Measurements from ENCODE around the gene CDR2. TPM values are rescaled to one million over a fixed set of nuclear protein-coding genes. Genes with fewer than 3 reads are reported as not detected.
"Not testable (repeated sequence)": the region's sequence is repeated elsewhere in the genome, so short reads cannot be mapped to it uniquely, and the experiment has no call there.

The CDR2 gene
- total RNA-seq, 4 donors from 2014 or later = 22.7 to 38.4 (median 30.3) TPM

DNA sequence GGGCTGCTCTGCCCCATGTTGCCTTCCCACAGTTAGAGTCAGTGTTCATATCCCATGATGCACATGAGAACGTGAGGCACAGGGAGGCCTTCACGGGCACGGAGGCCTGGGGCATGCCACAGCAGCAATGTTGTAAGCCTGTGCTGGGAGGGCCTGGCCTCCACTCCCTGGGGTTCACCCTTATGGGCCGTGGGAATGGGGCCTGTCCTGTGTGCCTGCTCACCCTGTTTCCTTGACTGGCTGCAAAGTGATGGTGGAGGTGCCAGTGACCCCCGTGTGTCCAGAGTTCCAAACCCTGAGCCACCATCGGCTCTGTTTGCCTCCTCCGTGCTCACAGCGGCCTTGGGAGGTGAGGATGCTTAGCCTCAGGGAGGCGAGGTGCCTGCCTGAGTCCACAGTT lies 67.6 kb downstream of the CDR2 start:
- Histone ChIP-seq H3K4me1 (no peaks in the 10 kb centered on the region), H3K27me3 (no peaks in the 10 kb centered on the region), H3K27ac (no peak overlapping the region), H3K4me3 (no peak overlapping the region), H3K9me3 (no peaks in the 10 kb centered on the region), H3K36me3 (peaks cover 0 to 86% (median 0%) of the 10 kb centered on the region in 3 donors)
- TF ChIP-seq, protein P1, sequence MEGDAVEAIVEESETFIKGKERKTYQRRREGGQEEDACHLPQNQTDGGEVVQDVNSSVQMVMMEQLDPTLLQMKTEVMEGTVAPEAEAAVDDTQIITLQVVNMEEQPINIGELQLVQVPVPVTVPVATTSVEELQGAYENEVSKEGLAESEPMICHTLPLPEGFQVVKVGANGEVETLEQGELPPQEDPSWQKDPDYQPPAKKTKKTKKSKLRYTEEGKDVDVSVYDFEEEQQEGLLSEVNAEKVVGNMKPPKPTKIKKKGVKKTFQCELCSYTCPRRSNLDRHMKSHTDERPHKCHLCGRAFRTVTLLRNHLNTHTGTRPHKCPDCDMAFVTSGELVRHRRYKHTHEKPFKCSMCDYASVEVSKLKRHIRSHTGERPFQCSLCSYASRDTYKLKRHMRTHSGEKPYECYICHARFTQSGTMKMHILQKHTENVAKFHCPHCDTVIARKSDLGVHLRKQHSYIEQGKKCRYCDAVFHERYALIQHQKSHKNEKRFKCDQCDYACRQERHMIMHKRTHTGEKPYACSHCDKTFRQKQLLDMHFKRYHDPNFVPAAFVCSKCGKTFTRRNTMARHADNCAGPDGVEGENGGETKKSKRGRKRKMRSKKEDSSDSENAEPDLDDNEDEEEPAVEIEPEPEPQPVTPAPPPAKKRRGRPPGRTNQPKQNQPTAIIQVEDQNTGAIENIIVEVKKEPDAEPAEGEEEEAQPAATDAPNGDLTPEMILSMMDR (IDR thresholded peaks at IDR 0.05) = no peak
- no peak for TF ChIP-seq POLR2A (IDR thresholded peaks at IDR 0.05)
- no peak for DNase-seq

DNA sequence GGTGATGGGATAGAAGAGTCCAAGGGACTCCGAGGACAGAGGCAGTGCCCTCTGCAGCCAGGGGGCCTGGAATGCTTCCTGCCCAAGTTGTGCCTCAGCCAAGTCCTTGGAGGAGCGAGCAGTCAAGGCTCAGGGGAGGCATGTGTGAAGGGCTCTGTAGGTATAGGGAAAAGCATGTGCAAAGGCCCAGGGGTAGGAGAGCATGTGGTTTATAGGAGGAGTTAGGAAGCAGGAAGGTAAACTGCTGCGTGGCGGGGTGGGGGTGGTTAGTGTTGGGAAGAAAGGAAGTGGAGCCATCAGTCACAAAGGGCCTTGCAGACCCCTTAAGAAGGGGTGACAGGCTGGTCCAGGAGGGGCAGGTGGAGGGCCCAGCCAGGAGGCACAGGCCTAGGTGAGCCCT lies 70.0 kb downstream of the CDR2 start:
- Histone ChIP-seq H3K9me3 (no peaks in the 10 kb centered on the region), H3K4me3 (no peak overlapping the region), H3K27me3 (no peaks in the 10 kb centered on the region), H3K27ac (no peak overlapping the region), H3K4me1 (peaks cover 0 to 8% (median 0%) of the 10 kb centered on the region in 4 donors), H3K36me3 (peaks cover 0 to 63% (median 0%) of the 10 kb centered on the region in 3 donors)
- DNase-seq = no peak
- no peak for TF ChIP-seq POLR2A (IDR thresholded peaks at IDR 0.05)
- TF ChIP-seq, protein P1 (IDR thresholded peaks at IDR 0.05) = no peak

DNA sequence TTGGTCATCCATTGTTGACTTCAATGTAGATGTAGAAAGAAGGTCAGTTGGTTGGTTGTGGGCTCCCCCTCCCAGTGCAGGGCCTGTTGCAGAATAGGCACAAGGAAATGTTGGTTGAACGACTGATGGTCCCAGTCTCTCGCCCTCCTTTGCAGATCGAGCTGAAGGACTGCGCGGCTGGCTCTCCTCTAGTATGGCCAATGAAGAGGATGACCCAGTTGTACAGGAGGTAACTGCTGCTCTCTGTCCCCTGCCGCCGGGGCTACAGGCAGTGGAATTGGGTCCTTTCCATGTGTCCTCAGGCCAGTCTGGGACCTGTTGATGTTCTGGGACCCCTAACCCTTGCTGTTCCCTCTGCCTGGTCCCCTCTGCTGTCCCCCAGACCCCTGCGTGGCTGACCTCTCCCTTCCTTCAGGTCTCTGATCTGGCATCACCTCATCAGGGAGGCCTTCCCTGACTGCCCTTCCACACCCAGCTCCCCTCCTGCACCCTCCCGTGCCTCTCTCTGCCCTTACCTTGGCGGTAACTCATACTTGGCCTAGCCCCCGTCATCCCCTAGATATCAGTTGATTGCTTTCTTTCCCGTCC lies 71.5 kb downstream of the CDR2 start:
- Histone ChIP-seq H3K27ac (no peak overlapping the region), H3K36me3 (peaks cover 0 to 49% (median 0%) of the 10 kb centered on the region in 3 donors), H3K4me3 (no peak overlapping the region), H3K4me1 (peaks cover 0 to 15% (median 0%) of the 10 kb centered on the region in 4 donors), H3K27me3 (no peaks in the 10 kb centered on the region), H3K9me3 (no peaks in the 10 kb centered on the region)
- TF ChIP-seq, protein P1 (IDR thresholded peaks at IDR 0.05) = no peak
- no peak for TF ChIP-seq POLR2A (IDR thresholded peaks at IDR 0.05)
- no peak for DNase-seq

DNA sequence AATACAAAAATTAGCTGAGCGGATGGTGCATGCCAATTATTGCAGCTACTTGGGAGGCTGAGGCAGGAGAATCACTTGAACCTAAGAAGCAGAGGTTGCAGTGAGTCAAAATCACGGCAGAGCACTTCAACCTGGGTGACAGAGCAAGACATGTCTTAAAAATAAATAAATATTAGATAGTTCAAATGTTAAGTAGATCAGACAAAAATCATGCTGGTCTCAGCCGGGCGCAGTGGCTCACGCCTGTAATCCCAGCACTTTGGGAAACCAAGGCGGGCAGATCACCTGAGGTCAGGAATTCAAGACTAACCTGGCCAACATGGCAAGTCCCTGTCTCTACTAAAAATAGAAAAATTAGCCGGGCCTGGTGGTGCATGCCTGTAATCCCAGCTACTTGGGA lies 73.0 kb downstream of the CDR2 start:
- not testable (repeated sequence) for H3K27ac ChIP-seq, H3K4me3 ChIP-seq, H3K9me3 ChIP-seq, DNase-seq, H3K27me3 ChIP-seq
- H3K36me3 ChIP-seq = peaks cover 0 to 34% (median 0%) of the 10 kb centered on the region in 3 donors
- H3K4me1 ChIP-seq = peaks cover 0 to 15% (median 0%) of the 10 kb centered on the region in 4 donors

DNA sequence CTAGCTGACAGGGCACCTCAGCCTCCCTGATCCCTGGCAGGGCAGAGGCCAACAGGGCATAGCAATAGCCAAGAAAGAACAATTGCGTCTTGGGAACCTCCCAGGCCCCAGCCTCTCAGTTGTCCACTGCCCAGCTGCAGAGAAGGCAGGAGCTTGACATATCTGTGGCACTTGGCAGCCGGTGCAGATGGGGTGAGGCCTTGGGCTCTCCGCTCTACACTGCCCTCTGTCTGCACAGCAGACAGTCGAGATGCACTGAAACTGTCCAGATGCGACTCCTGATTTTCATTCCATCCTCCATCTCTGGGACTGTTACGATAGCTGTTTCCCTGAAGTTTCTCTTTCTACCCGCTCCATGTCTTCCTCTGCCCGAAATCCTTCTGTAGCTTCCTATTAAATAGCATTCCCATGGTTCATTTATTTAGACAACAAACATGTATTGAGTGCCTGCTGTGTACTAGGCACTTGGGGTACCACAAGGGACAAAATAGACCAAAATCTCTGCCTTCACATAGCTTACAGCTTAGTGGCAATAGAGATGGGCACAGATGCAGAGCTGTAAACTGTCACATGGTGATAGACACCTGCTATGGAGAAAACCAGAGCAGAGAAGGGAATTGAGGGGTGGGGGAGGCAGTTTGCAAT lies 73.9 kb downstream of the CDR2 start:
- no peaks in the 10 kb centered on the region for H3K9me3 ChIP-seq
- DNase-seq = peak; percentile 29 to 80 (median 78)
- TF ChIP-seq, protein P1 (IDR thresholded peaks at IDR 0.05) = peak in 5 of 6 experiments; percentile 15 to 69 (median 67)
- no peak for TF ChIP-seq POLR2A (IDR thresholded peaks at IDR 0.05)
- no peak overlapping the region for H3K4me3 ChIP-seq
- H3K4me1 ChIP-seq = peaks cover 0 to 15% (median 0%) of the 10 kb centered on the region in 4 donors
- H3K27me3 ChIP-seq = no peaks in the 10 kb centered on the region
- H3K27ac ChIP-seq = peak overlapping the region in 1 of 4 donors; percentile 17
- H3K36me3 ChIP-seq = peaks cover 0 to 26% (median 0%) of the 10 kb centered on the region in 3 donors

DNA sequence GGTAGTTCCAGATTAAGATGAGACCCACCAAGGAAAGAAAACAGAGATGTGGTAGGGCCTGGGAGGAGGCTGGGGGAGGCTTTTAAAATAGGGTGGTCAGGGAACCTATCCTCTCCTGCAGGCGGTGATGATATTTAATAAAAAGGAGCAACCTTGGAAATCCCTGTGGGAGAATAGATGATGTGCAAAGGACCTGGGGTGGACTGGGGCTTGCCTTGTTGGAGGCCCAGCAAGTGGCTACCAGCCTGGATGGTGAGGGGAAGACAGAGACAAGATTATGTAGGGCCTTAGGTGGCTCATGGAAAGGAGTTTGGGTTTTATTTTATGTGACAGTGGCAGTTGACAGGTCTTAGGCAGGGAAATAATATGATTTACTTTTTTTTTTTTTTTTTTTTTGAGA lies 75.4 kb downstream of the CDR2 start:
- Histone ChIP-seq H3K4me3 (no peak overlapping the region), H3K9me3 (no peaks in the 10 kb centered on the region), H3K27ac (peak overlapping the region in 2 of 4 donors; percentile 94 to 97), H3K36me3 (peaks cover 0 to 11% (median 0%) of the 10 kb centered on the region in 3 donors), H3K27me3 (no peaks in the 10 kb centered on the region), H3K4me1 (peaks cover 0 to 15% (median 0%) of the 10 kb centered on the region in 4 donors)
- TF ChIP-seq POLR2A (IDR thresholded peaks at IDR 0.05) = no peak
- TF ChIP-seq, protein P1 (IDR thresholded peaks at IDR 0.05) = no peak
- no peak for DNase-seq

Measured in Peyer's patch (tissue), 4 donors.